HUES64 (cell line): ENCODE measurements around the gene ZNF768.

Experiments used
- H3K27ac ChIP-seq: 2 replicates; pipeline ENCODE4 v1.7.0; 2013; ENCODE audit warnings: low read depth, low read length, inconsistent platforms
- H3K27me3 ChIP-seq: 2 replicates; pipeline ENCODE4 v1.6.1; 2013; ENCODE audit warnings: mild to moderate bottlenecking, low read length; ENCODE audit not compliant: insufficient read depth
- H3K36me3 ChIP-seq: 2 replicates; pipeline ENCODE4 v1.6.1; 2013; ENCODE audit warnings: mild to moderate bottlenecking, low read length; ENCODE audit not compliant: insufficient read depth
- H3K4me1 ChIP-seq: 2 replicates; pipeline ENCODE4 v1.6.1; 2013; ENCODE audit warnings: mild to moderate bottlenecking, low read length, moderate library complexity; ENCODE audit not compliant: insufficient read depth
- H3K4me3 ChIP-seq: 2 replicates; pipeline ENCODE4 v1.5.1; 2013; ENCODE audit warnings: mild to moderate bottlenecking, low read length, moderate library complexity
- H3K9ac ChIP-seq: 2 replicates; pipeline ENCODE4 v1.6.1; 2013; ENCODE audit warnings: mild to moderate bottlenecking, low read depth, low read length
- H3K9me3 ChIP-seq: 2 replicates; pipeline ENCODE4 v1.6.1; 2013; ENCODE audit warnings: low read depth, low read length; ENCODE audit not compliant: insufficient read depth
- WGBS: fragments of 150-250, 120-280 bp; methylation state at CpG from one replicate; pipeline ENCODE4 v1.1.7; 2013; ENCODE audit warnings: missing lambda C conversion rate; 5-methylcytosine and 5-hydroxymethylcytosine counted together

Gene ZNF768

DNA sequence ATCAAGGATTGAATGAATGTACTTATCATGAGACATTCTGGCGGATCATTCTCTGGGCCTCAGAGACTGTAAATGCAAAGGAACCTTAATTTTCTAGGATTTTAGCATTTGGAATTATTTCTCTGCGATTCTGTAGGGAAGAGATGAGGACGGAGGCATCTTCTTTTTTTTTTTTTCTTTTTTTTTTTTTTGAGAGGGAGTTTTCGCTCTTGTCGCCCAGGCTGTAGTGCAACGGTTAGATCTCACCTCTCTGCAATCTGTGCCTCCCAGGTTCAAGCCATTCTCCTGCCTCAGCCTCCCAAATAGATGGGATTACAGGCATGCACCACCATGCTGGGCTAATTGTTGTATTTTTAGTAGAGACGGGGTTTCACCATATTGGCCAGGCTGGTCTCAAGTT is 51.7 kb downstream of the ZNF768 start:
- H3K27me3 ChIP-seq, result no peaks in the 10 kb centered on the region
- H3K4me1 ChIP-seq, result no peaks in the 10 kb centered on the region
- no peaks in the 10 kb centered on the region for H3K9me3 ChIP-seq
- WGBS, result 91% methylated on average over 7 of the region's 7 CpGs
- H3K4me3 ChIP-seq, result no peak overlapping the region
- no peak overlapping the region for H3K9ac ChIP-seq
- no peak overlapping the region for H3K27ac ChIP-seq
- no peaks in the 10 kb centered on the region for H3K36me3 ChIP-seq

DNA sequence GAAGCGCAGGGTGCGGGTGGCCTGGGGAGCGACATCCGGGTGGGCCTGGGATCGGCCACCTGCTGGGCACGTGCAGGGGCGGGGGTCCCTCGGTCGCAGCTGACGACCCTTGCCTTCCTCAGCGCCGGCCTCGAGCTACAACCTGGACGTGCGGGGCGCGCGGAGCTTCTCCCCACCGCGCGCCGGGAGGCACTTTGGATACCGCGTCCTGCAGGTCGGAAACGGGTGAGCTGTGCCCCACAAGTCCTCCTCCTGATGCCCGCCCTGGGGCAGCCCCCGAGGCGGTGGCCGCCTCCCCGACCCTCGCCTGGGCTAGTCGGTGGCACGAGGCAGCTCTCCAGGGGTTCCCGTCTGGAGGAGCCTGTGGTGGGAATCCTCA is 52.3 kb downstream of the ZNF768 start:
- WGBS, result 91% methylated on average over 35 of the region's 35 CpGs
- Histone ChIP-seq H3K27ac (no peak overlapping the region), H3K9me3 (no peaks in the 10 kb centered on the region), H3K4me1 (no peaks in the 10 kb centered on the region), H3K9ac (no peak overlapping the region), H3K36me3 (no peaks in the 10 kb centered on the region), H3K27me3 (no peaks in the 10 kb centered on the region), H3K4me3 (no peak overlapping the region)
